ENCODE results near the gene SLC4A8.

The SLC4A8 gene

GRCh38 chr12:51538599-51538998 is 114.0 kb downstream of the SLC4A8 start:
- no peak overlapping the region for H3K4me3 ChIP-seq (ENCODE audit: low read length)
- TF ChIP-seq, protein P1, sequence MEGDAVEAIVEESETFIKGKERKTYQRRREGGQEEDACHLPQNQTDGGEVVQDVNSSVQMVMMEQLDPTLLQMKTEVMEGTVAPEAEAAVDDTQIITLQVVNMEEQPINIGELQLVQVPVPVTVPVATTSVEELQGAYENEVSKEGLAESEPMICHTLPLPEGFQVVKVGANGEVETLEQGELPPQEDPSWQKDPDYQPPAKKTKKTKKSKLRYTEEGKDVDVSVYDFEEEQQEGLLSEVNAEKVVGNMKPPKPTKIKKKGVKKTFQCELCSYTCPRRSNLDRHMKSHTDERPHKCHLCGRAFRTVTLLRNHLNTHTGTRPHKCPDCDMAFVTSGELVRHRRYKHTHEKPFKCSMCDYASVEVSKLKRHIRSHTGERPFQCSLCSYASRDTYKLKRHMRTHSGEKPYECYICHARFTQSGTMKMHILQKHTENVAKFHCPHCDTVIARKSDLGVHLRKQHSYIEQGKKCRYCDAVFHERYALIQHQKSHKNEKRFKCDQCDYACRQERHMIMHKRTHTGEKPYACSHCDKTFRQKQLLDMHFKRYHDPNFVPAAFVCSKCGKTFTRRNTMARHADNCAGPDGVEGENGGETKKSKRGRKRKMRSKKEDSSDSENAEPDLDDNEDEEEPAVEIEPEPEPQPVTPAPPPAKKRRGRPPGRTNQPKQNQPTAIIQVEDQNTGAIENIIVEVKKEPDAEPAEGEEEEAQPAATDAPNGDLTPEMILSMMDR (conservative IDR thresholded peaks at IDR 0.05; ENCODE audit: low read depth, low read length) = no peak
- DNase-seq (ENCODE audit: low read depth) = no peak

- no peak for DNase-seq (ENCODE audit: low read depth)
- TF ChIP-seq, protein P1 (conservative IDR thresholded peaks at IDR 0.05; ENCODE audit: low read depth, low read length) = no peak
- H3K4me3 ChIP-seq (ENCODE audit: low read length) = no peak overlapping the region
These were observed 116.4 kb downstream of the SLC4A8 start for GRCh38 chr12:51540996-51541395.

DNA sequence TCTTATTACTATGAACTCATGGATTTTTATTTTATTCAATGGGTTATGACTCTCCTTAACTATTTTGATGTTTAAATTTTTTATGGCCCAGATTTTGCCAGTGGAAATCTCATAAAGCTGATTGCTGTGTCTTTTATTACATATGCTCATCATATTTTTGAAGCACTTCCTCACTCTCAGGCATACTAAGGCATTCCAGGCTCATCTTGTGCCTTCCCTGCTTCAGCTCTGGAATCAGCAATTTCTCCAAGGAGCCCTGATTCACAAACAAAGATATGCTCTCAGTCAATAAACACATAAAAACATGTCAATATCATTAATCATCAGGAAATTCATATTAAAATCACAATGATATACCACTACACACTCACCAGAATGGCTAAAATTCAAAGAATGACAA is 121.5 kb downstream of the SLC4A8 start:
- TF ChIP-seq, protein P1 (conservative IDR thresholded peaks at IDR 0.05; ENCODE audit: low read depth, low read length) = no peak
- H3K4me3 ChIP-seq (ENCODE audit: low read length) = no peak overlapping the region
- DNase-seq (ENCODE audit: low read depth) = no peak

DNA sequence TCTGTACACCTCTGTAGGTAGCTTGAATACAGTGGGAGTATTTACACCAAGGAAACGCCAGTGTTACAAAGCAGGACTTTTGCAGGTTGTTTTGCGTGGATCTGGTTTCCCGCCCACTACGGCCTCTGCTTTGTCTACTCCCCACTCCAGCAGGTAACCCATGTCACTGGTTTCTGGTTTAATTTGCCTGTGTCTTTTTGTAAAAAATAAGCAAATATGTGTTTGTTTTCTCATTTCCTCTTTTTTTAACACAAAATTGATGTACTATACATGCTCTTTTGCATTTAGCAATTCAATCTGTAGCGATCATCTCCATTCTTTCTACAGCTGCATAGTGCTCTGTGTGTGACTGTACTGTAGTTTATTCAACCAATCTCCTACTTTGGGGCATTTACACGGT is 123.0 kb downstream of the SLC4A8 start:
- TF ChIP-seq, protein P1 (conservative IDR thresholded peaks at IDR 0.05; ENCODE audit: low read depth, low read length) = no peak
- DNase-seq (ENCODE audit: low read depth) = no peak
- H3K4me3 ChIP-seq (ENCODE audit: low read length) = no peak overlapping the region

DNA sequence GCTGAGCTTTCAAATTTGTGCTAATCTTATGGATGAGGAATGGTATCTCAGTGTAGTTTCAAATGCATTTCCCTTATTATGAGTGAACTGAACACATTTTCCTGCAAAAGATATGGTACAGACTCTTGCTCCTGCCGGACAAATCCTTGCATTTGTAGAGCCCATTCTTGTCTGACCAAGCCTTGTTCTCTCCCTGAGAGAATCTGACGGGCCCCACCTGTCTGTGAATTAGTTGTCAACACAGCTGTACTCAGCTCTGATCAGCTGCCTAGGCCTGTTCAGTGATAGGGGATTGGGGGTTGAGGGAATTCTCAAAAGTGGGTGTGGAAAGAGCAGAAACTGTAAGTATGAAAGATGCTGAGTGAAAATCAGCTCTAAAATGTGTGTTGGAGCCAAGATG is 123.6 kb downstream of the SLC4A8 start:
- TF ChIP-seq, protein P1 (conservative IDR thresholded peaks at IDR 0.05; ENCODE audit: low read depth, low read length) = no peak
- no peak for DNase-seq (ENCODE audit: low read depth)
- H3K4me3 ChIP-seq (ENCODE audit: low read length) = no peak overlapping the region

DNA sequence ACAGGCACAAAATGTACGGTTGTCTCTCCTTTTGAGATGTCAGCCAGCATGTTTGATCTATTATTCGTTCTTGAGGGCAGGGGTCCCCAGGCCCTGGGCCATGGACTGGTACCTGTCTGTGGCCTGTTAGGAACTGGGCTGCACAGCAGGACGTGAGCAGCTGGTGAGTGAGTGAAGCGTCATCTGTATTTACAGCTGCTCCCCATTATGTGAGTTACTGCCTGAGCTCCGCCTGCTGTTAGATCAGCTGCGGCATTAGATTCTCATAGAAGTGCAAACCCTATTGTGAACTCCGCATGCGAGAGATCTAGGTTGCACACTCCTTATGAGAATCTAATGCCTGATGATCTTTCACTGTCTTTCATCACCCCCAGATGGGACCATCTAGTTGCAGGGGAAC is 125.0 kb downstream of the SLC4A8 start:
- no peak for DNase-seq (ENCODE audit: low read depth)
- TF ChIP-seq, protein P1 (conservative IDR thresholded peaks at IDR 0.05; ENCODE audit: low read depth, low read length) = no peak
- no peak overlapping the region for H3K4me3 ChIP-seq (ENCODE audit: low read length)

Measured in retinal pigment epithelial cell (primary cell).